ENCODE data around the gene GTF2I.

DNA sequence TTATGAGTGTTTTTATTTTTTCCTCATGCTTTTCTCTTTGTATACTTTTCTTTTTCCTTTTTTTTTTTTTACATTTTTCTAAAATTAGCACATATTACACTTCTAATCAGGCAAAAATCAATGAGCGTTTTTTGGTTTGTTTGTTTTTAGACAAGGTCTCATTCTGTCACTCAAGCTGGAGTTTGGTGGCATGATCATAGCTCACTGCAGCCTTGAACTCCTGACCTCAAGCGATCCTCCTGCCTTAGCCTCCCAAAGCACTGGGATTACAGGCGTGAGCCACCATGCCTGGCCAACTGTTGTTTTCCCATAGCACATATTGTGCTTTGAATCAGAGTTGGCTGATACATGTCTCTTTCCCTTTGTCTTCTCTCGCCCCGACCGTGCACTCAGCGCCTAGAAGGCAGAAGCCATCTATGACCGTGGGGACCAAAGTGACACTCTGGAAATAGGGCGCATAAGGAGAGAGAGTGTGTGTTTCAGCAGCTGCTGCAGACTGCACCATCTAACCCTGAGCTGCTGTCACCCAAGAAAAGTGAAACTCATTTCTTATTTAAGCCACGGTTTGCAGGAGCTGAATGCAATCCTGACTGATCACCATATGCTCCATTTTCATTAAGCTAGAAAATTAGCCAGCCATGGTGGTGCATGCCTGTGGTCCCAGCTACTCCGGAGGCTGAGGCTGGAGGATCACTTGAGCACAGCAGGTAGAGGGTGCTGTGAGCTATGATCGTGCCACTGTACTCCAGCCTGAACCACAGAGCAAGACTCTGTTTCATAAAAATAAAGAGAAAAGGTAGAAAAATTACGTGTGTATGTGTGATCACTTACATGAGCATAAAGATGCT is 41.4 kb upstream of the GTF2I start:
- TF ChIP-seq, protein P1, sequence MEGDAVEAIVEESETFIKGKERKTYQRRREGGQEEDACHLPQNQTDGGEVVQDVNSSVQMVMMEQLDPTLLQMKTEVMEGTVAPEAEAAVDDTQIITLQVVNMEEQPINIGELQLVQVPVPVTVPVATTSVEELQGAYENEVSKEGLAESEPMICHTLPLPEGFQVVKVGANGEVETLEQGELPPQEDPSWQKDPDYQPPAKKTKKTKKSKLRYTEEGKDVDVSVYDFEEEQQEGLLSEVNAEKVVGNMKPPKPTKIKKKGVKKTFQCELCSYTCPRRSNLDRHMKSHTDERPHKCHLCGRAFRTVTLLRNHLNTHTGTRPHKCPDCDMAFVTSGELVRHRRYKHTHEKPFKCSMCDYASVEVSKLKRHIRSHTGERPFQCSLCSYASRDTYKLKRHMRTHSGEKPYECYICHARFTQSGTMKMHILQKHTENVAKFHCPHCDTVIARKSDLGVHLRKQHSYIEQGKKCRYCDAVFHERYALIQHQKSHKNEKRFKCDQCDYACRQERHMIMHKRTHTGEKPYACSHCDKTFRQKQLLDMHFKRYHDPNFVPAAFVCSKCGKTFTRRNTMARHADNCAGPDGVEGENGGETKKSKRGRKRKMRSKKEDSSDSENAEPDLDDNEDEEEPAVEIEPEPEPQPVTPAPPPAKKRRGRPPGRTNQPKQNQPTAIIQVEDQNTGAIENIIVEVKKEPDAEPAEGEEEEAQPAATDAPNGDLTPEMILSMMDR (IDR thresholded peaks at IDR 0.05), result no peak
- no peak for TF ChIP-seq POLR2A (IDR thresholded peaks at IDR 0.05)

All from lower leg skin (tissue), 3 donors.